B cell (primary cell): ENCODE results near the gene PTPN21. TPM values are rescaled to one million over a fixed set of nuclear protein-coding genes. Genes with fewer than 3 reads are reported as not detected.

Experiments
- ATAC-seq: fragments of 200-7000 bp; cut with Tn5 transposase; one replicate; pipeline ENCODE4 v1.10.0; 2021; ENCODE audit warnings: low read depth, mild to moderate bottlenecking, moderate number of reproducible peaks, moderate library complexity
- CTCF ChIA-PET: fragments of 350-600 bp; sonication (Branson Sonifier 250); formaldehyde crosslinking; loops from one replicate; lab custom pipeline; 2021; ENCODE audit warnings: antibody characterized with exemption, inconsistent platforms; lab: Charles Lee
- POLR2A ChIA-PET: fragments of 350-600 bp; sonication (Branson Sonifier 250); formaldehyde crosslinking; loops from one replicate; lab custom pipeline; 2021; ENCODE audit warnings: antibody characterized with exemption; lab: Charles Lee
- DNase-seq: peaks from one replicate; pipeline ENCODE4 v3.0.0; 2013
- H2AFZ ChIP-seq: 2 replicates; pipeline ENCODE4 v1.6.1; 2012; ENCODE audit warnings: mild to moderate bottlenecking, low read depth, low read length; ENCODE audit not compliant: insufficient read depth, poor library complexity, severe bottlenecking
- H3K27ac ChIP-seq, 2 donors: 1 replicate in 1 of 2; 2 replicates in 1 of 2; pipeline ENCODE4 v1.5.1; 2012 to 2013; ENCODE audit warnings: low read length in 2 of 2, mild to moderate bottlenecking in 2 of 2, moderate library complexity in 1 of 2
- H3K27me3 ChIP-seq, 4 experiments: fragments of 200-600 bp in 1 of 4; sonication (generic) in 1 of 4; replicated peaks in 1 of 4; 1 replicate in 2 of 4; 2 replicates in 2 of 4; pipeline versions ENCODE4 v1.6.1 to v1.7.0; 2013 to 2016; ENCODE audit warnings: low read length in 3 of 4, mild to moderate bottlenecking in 2 of 4, mixed read lengths in 1 of 4, moderate library complexity in 1 of 4; ENCODE audit not compliant: insufficient read depth in 4 of 4, control insufficient read depth in 3 of 4; ENCODE audit errors: control extremely low read depth in 1 of 4
- H3K36me3 ChIP-seq, 2 experiments: replicated peaks in 1 of 2; 1 replicate in 1 of 2; 2 replicates in 1 of 2; pipeline versions ENCODE4 v1.6.1 to v1.7.1; 2013; ENCODE audit warnings: low read length in 1 of 2; ENCODE audit not compliant: insufficient read depth in 2 of 2, control insufficient read depth in 1 of 2; ENCODE audit errors: control extremely low read depth in 1 of 2, extremely low read depth in 1 of 2
- H3K4me1 ChIP-seq, 2 donors: fragments of 200-600 bp in 1 of 2; sonication (generic) in 1 of 2; 1 replicate in 1 of 2; 2 replicates in 1 of 2; pipeline versions ENCODE4 v1.5.1 to v1.6.1; 2013 to 2017; ENCODE audit warnings: low read length in 2 of 2; ENCODE audit not compliant: control insufficient read depth in 2 of 2, insufficient read depth in 2 of 2
- H3K4me2 ChIP-seq: replicated peaks from 2 replicates; pipeline ENCODE3; 2012; ENCODE audit warnings: mild to moderate bottlenecking, low read depth, low read length; ENCODE audit not compliant: poor library complexity, severe bottlenecking
- H3K4me3 ChIP-seq, 5 experiments: fragments of 200-600 bp in 1 of 5; sonication (generic) in 1 of 5; 1 replicate in 3 of 5; 2 replicates in 2 of 5; pipeline versions ENCODE4 v1.5.1 to v1.7.0; 2011 to 2016; ENCODE audit warnings: low read length in 4 of 5, mild to moderate bottlenecking in 4 of 5, low read depth in 2 of 5, control low read depth in 1 of 5, moderate library complexity in 1 of 5; ENCODE audit not compliant: insufficient read depth in 1 of 5; ENCODE audit errors: control extremely low read depth in 1 of 5, extremely low read depth in 1 of 5
- H3K79me2 ChIP-seq: fragments of 200-600 bp; sonication (generic); one replicate; pipeline ENCODE4 v1.6.0; 2016; ENCODE audit warnings: low read length; ENCODE audit not compliant: control insufficient read depth, insufficient read depth
- H3K9ac ChIP-seq: fragments of 200-600 bp; sonication (generic); 2 replicates; pipeline ENCODE4 v1.6.1; 2017; ENCODE audit warnings: mild to moderate bottlenecking, low read length, moderate library complexity
- H3K9me3 ChIP-seq, 3 donors: one replicate each; pipeline versions ENCODE4 v1.6.1 to v1.7.1; 2013; ENCODE audit warnings: low read length in 2 of 3; ENCODE audit not compliant: control insufficient read depth in 2 of 3, insufficient read depth in 1 of 3; ENCODE audit errors: control extremely low read depth in 1 of 3
- H4K20me1 ChIP-seq: 2 replicates; pipeline ENCODE4 v1.6.0; 2012; ENCODE audit warnings: mild to moderate bottlenecking, low read length; ENCODE audit not compliant: insufficient read depth, control insufficient read depth, poor library complexity, severe bottlenecking
- H3K27ac Mint-ChIP-seq: one replicate; pipeline ENCODE4 v1.8.0; 2021; ENCODE audit warnings: mixed read lengths
- H3K27me3 Mint-ChIP-seq: one replicate; pipeline ENCODE4 v1.8.0; 2021; ENCODE audit warnings: mixed read lengths
- H3K4me1 Mint-ChIP-seq: one replicate; pipeline ENCODE4 v1.8.0; 2021; ENCODE audit warnings: mixed read lengths
- H3K4me3 Mint-ChIP-seq: one replicate; pipeline ENCODE4 v1.8.0; 2021; ENCODE audit warnings: mixed read lengths
- H3K9me3 Mint-ChIP-seq: one replicate; pipeline ENCODE4 v1.8.0; 2022; ENCODE audit warnings: mixed read lengths; ENCODE audit not compliant: insufficient read depth
- EZH2 ChIP-seq: IDR thresholded peaks from 2 replicates; pipeline ENCODE4 v1.6.1; 2012; ENCODE audit warnings: borderline replicate concordance, low read depth, mild to moderate bottlenecking, moderate library complexity, low read length; ENCODE audit not compliant: insufficient read depth, poor library complexity, severe bottlenecking
- WGBS: methylation state at CpG from one replicate; pipeline ENCODE4 v1.1.5; 2013; ENCODE audit warnings: missing lambda C conversion rate; ENCODE audit not compliant: insufficient coverage; 5-methylcytosine and 5-hydroxymethylcytosine counted together
- intact Hi-C: fragments of 100-400 bp; cut with micrococcal nuclease; formaldehyde crosslinking; loops from one replicate; pipeline ENCODE4 v1.10.0; 2022
- polyA plus RNA-seq: library from polyadenylated mRNA; depleted of rRNA; stranded (reverse); fragments of >200 nt; gene quantifications from 2 replicates; pipeline ENCODE4 v1.2.3, GENCODE V29; 2012
- total RNA-seq, 2 donors: library from RNA; stranded (reverse); fragments of 120-200 nt in 1 of 2; gene quantifications; 1 replicate in 1 of 2; 2 replicates in 1 of 2; pipeline versions ENCODE4 v1.2.3 to v1.2.4, GENCODE V29; 2013 to 2022
- TF ChIP-seq, protein P1 (sequence below): fragments of 200-600 bp; IDR thresholded peaks from one replicate; pipeline ENCODE4 v1.8.0; 2022; ENCODE audit warnings: antibody characterized with exemption, mild to moderate bottlenecking

PTPN21 gene
- total and polyA plus RNA-seq, 2 donors (not counting 1 experiment from before 2014, with no cell fraction given): not detected

- ChIA-PET POLR2A (no interaction called here), CTCF (no interaction called here)
- no peaks in the 10 kb centered on the region for H3K79me2 ChIP-seq
- no peak overlapping the region for H2AFZ ChIP-seq
- H3K36me3 ChIP-seq: no peaks in the 10 kb centered on the region
- H3K9ac ChIP-seq: no peak overlapping the region
- no peak for ATAC-seq
- Mint-ChIP-seq H3K9me3 (no peaks in the 10 kb centered on the region), H3K4me3 (no peak overlapping the region), H3K27ac (no peak overlapping the region), H3K4me1 (peaks cover 1% of the 10 kb centered on the region), H3K27me3 (peaks cover 7% of the 10 kb centered on the region)
- DNase-seq: no peak
- no peak overlapping the region for H3K4me2 ChIP-seq
- TF ChIP-seq, protein P1, sequence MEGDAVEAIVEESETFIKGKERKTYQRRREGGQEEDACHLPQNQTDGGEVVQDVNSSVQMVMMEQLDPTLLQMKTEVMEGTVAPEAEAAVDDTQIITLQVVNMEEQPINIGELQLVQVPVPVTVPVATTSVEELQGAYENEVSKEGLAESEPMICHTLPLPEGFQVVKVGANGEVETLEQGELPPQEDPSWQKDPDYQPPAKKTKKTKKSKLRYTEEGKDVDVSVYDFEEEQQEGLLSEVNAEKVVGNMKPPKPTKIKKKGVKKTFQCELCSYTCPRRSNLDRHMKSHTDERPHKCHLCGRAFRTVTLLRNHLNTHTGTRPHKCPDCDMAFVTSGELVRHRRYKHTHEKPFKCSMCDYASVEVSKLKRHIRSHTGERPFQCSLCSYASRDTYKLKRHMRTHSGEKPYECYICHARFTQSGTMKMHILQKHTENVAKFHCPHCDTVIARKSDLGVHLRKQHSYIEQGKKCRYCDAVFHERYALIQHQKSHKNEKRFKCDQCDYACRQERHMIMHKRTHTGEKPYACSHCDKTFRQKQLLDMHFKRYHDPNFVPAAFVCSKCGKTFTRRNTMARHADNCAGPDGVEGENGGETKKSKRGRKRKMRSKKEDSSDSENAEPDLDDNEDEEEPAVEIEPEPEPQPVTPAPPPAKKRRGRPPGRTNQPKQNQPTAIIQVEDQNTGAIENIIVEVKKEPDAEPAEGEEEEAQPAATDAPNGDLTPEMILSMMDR: no peak
- TF ChIP-seq EZH2: no peak
- peaks cover 0 to 13% (median 0%) of the 10 kb centered on the region in 3 donors for H3K9me3 ChIP-seq
- no peak overlapping the region for H3K27ac ChIP-seq
- no peaks in the 10 kb centered on the region for H4K20me1 ChIP-seq
- peaks cover 6 to 10% of the 10 kb centered on the region in 2 donors for H3K4me1 ChIP-seq
- H3K4me3 ChIP-seq: no peak overlapping the region
- peaks cover 0 to 16% (median 10%) of the 10 kb centered on the region in 4 experiments for H3K27me3 ChIP-seq
- intact Hi-C loops: no loop called here
- WGBS: no CpG with 5 or more reads among the region's 4 CpGs
Measured at GRCh38 chr14:88546621-88547385, 8.0 kb downstream of the PTPN21 start.

DNA sequence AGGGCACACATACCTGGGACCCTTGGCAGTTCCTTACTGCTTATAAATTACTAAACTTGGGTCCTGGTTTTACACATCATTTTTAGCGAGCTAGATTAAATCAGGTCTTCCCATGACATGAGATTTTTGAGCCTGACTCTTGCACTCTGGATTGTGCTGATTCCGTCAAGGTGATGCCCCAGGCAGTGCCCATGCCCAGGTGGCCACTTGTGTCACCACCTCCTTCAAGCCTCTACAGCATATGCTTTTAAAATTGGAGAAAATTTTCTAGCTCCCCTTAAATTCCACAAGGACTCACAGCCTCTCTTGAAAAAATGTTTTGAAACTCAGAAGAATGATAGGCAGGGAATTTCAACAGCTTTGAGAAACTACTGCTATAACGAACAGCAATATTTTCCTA, 9.6 kb downstream of the PTPN21 start:
- no peak overlapping the region for H3K4me3 ChIP-seq
- H3K4me1 Mint-ChIP-seq: no peaks in the 10 kb centered on the region
- H3K27ac Mint-ChIP-seq: no peak overlapping the region
- H3K27ac ChIP-seq: no peak overlapping the region
- POLR2A ChIA-PET: no interaction called here
- no peaks in the 10 kb centered on the region for H3K4me1 ChIP-seq
- TF ChIP-seq, protein P1: no peak
- TF ChIP-seq EZH2: no peak
- H3K27me3 Mint-ChIP-seq: peaks cover 11% of the 10 kb centered on the region
- no peaks in the 10 kb centered on the region for H4K20me1 ChIP-seq
- H3K9me3 ChIP-seq: peaks cover 0 to 2% (median 0%) of the 10 kb centered on the region in 3 donors
- no peak overlapping the region for H2AFZ ChIP-seq
- intact Hi-C loops: no loop called here
- H3K27me3 ChIP-seq: peaks cover 0 to 10% (median 5%) of the 10 kb centered on the region in 4 experiments
- no peak for DNase-seq
- no peak overlapping the region for H3K9ac ChIP-seq
- no peaks in the 10 kb centered on the region for H3K79me2 ChIP-seq
- WGBS: 91% methylated on average over 2 of the region's 3 CpGs
- CTCF ChIA-PET: no interaction called here
- H3K36me3 ChIP-seq: no peaks in the 10 kb centered on the region
- no peak overlapping the region for H3K4me3 Mint-ChIP-seq
- ATAC-seq: no peak
- H3K4me2 ChIP-seq: no peak overlapping the region
- no peaks in the 10 kb centered on the region for H3K9me3 Mint-ChIP-seq
